ENCODE measurements around the gene PCDHGA1.

Gene PCDHGA1

DNA sequence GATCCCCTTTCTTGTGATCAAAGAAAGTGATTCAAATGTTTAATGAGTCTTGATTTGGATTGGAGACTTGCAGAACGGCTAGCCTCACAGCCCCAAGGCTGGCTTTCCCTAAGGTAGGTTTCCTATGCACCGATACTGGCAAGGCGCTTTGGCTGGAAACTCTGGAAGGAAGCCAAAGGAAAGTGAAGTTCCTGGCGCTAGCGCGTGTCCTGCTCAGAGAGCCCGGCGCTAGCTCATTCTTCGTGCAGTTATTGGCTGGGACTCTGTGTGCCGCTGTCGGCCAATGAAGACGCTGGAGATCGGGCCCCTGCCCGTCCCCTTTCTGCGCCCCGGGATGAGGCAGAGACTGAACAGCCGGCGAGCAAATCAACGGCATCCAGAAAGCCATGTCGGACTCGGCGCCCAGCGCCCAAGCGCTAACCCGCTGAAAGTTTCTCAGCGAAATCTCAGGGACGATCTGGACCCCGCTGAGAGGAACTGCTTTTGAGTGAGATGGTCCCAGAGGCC, 145.4 kb downstream of the PCDHGA1 start, which contains the start of gene PCDHGC3:
Gene PCDHGC3 (plus strand): TSS at position 342 of the 507 bp plus-strand sequence. CDS start 151 bp downstream, at position 493.
- no peak for DNase-seq

DNA sequence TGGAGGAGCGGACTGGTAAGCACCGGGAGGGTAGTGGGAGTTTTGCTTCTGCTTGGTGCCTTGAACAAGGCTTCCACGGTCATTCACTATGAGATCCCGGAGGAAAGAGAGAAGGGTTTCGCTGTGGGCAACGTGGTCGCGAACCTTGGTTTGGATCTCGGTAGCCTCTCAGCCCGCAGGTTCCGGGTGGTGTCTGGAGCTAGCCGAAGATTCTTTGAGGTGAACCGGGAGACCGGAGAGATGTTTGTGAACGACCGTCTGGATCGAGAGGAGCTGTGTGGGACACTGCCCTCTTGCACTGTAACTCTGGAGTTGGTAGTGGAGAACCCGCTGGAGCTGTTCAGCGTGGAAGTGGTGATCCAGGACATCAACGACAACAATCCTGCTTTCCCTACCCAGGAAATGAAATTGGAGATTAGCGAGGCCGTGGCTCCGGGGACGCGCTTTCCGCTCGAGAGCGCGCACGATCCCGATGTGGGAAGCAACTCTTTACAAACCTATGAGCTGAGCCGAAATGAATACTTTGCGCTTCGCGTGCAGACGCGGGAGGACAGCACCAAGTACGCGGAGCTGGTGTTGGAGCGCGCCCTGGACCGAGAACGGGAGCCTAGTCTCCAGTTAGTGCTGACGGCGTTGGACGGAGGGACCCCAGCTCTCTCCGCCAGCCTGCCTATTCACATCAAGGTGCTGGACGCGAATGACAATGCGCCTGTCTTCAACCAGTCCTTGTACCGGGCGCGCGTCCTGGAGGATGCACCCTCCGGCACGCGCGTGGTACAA, 146.0 kb downstream of the PCDHGA1 start:
- no peak for DNase-seq

GRCh38 chr5:141477044-141477575, 146.8 kb downstream of the PCDHGA1 start:
- DNase-seq, result no peak

DNA sequence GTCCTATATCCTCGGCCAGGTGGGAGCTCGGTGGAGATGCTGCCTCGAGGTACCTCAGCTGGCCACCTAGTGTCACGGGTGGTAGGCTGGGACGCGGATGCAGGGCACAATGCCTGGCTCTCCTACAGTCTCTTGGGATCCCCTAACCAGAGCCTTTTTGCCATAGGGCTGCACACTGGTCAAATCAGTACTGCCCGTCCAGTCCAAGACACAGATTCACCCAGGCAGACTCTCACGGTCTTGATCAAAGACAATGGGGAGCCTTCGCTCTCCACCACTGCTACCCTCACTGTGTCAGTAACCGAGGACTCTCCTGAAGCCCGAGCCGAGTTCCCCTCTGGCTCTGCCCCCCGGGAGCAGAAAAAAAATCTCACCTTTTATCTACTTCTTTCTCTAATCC, 147.5 kb downstream of the PCDHGA1 start:
- DNase-seq, result no peak

DNA sequence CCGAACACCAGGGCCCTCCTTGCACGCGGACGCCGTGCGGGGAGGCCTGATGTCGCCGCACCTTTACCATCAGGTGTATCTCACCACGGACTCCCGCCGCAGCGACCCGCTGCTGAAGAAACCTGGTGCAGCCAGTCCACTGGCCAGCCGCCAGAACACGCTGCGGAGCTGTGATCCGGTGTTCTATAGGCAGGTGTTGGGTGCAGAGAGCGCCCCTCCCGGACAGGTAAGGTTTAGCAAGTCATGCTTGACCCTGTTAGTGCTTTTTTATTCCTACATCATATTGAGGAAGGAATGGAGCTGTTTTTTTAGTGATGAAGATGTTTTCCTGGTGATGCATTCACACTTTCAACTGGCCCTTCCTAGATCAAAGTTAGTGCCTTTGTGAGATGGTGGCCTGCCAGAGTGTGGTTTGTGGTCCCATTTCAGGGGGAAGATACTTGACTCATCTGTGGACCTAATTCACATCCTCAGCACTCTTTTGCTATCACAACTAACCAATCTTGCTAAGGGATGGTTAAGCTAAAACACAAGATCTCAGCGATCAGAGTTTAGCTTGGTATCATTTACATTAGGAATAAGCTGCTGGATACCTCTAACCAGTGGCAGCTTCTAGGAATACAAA, 148.1 kb downstream of the PCDHGA1 start:
- no peak for DNase-seq

GRCh38 chr5:141479776-141480175, 149.5 kb downstream of the PCDHGA1 start:
- DNase-seq, result no peak

GRCh38 chr5:141483902-141484301, 153.6 kb downstream of the PCDHGA1 start:
- DNase-seq, result no peak

GRCh38 chr5:141484310-141484640, 154.0 kb downstream of the PCDHGA1 start:
- no peak for DNase-seq

GRCh38 chr5:141484641-141485311, 154.5 kb downstream of the PCDHGA1 start, which contains the start of gene PCDHGC4:
PCDHGC4 (plus strand) TSS chr5:141485030; CDS start chr5:141485174, 144 bp downstream.
- DNase-seq, result no peak

DNA sequence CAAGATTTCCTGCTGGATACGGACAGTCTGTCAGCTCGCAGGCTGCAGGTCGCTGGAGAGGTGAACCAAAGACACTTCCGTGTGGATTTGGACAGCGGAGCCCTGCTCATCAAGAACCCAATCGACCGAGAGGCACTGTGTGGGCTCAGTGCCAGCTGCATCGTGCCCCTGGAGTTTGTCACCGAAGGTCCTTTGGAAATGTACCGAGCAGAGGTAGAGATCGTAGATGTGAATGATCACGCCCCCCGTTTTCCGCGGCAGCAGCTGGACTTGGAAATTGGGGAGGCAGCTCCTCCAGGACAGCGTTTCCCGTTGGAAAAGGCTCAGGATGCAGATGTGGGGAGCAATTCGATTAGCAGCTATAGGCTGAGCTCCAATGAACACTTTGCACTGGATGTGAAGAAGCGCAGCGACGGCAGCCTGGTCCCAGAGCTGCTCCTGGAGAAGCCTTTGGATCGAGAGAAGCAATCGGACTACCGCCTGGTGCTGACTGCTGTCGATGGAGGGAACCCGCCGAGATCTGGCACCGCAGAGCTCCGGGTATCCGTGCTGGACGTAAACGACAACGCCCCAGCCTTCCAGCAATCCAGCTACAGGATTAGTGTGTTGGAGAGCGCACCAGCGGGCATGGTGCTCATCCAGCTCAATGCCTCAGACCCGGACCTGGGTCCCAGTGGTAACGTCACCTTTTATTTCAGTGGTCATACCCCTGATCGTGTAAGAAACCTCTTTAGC, 155.2 kb downstream of the PCDHGA1 start:
- DNase-seq, result no peak

- DNase-seq, result no peak
Observed at GRCh38 chr5:141486091-141486490, 155.8 kb downstream of the PCDHGA1 start.

DNA sequence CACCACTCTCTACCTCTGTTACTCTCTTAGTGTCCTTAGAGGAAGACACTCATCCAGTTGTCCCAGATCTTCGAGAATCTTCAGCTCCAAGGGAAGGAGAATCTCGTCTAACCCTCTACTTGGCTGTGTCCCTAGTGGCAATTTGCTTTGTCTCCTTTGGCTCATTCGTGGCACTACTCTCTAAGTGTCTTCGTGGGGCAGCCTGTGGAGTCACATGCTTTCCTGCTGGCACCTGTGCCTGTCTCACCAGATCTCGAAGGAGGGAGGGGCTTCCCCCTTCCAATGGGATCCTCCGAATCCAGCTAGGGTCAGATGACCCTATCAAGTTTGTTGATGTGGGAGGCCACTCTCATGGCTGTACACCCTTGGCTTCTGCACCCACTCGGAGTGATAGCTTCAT, 156.8 kb downstream of the PCDHGA1 start:
- no peak for DNase-seq

- DNase-seq, result no peak
Observed at GRCh38 chr5:141488591-141489561, 158.6 kb downstream of the PCDHGA1 start, which contains the start of gene PCDHGC5. PCDHGC5 (plus strand) TSS chr5:141489081; CDS start chr5:141489241, 160 bp downstream.

GRCh38 chr5:141489841-141490240, 159.5 kb downstream of the PCDHGA1 start:
- DNase-seq, result no peak

DNA sequence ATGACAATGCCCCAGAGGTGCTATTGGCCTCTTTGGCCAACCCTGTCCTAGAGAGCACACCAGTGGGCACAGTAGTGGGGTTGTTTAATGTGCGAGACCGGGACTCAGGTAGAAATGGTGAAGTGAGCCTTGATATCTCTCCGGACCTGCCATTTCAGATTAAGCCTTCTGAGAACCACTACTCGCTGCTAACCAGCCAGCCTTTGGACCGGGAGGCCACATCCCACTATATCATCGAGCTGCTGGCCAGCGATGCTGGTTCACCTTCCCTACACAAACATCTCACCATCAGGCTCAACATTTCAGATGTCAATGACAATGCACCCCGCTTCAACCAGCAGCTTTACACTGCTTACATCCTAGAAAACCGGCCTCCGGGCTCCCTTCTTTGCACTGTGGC, 160.0 kb downstream of the PCDHGA1 start:
- DNase-seq, result no peak

GRCh38 chr5:141490771-141491170, 160.5 kb downstream of the PCDHGA1 start:
- DNase-seq, result no peak

DNA sequence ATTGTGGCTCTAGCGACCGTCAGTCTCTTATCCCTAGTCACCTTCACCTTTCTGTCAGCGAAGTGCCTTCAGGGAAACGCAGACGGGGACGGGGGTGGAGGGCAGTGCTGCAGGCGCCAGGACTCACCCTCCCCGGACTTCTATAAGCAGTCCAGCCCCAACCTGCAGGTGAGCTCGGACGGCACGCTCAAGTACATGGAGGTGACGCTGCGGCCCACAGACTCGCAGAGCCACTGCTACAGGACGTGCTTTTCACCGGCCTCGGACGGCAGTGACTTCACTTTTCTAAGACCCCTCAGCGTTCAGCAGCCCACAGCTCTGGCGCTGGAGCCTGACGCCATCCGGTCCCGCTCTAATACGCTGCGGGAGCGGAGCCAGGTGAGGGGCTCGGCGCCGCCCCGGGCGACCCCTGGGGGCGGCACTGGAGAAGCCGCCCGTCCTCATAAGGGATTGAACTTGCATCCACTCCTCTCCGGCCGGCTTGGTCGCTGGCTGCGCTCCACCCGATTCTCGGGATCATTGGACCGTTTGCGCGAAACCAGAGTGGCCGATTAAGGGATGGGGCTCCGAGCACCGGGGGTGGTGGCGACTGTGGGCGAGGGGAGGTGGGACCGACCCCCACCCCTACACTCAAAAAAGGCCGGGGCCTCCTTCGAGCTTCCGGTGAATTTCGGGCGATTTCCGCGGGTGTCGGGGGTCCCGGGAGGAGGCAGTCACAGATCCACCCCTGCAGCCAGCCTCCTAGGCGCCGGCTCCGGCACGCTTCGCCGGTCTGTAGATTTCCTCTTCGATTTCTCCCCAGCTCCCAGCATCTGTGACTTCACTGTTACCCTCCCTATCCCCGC, 161.2 kb downstream of the PCDHGA1 start:
- no peak for DNase-seq

DNA sequence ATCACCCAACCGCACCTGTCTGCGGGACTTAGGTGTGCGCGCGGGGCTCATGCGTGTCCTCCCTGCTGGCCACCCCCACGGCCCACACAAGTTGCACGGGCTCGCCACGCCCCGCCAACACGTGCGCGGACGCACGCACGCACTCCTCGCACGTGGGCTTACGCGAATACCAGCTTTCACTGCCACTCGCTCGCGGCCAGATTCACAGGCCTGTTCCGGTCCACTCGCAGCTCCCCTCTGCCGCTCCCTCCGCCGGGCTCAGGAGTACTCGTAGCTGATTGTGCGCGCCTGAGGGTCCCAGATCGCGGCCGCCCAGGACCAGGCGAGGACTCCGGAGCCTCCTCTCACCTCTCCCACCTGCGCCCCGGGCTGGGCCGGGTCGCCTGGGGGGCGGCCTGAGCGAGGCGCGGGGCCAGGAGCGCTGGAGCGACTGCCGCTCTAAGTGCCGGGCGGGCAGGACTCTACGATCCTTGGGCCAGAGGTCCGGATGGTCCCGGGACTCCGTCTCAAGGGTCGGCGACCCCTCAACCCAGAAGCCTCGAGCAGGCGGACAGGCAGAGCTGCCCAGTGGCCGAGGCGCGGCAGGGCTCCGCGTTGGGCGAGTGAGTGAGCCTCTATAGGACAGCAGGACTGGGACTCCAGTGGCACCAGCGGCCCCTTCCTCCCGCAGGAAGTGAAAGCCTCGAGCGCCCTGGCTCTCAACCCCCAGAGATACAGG, 162.0 kb downstream of the PCDHGA1 start:
- DNase-seq, result no peak

Measured in activated CD4-positive, alpha-beta T cell treated with anti-CD3 and anti-CD28 coated beads for 1 hour (primary cell).